ENCODE data around the gene STIM2.

DNA sequence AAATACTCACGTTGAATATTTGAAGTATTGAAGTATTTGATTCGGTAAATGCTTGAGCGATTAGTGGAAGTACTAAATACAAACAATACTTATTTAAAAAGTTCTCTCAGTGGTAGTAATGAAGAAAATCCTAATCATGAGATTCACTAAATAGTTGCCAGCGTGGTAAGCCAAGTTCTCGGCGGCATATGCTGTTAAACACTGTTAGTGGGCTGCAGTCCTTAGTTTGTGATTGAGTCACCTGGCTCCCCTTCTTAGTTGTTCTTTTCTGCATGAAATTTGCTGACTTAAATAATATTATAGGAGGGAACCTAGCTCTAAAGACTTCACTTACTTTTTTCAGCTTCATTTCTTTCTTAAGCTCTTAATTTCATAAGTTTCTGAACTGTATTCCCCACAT, 51.4 kb downstream of the STIM2 start:
- TF ChIP-seq, protein P1, sequence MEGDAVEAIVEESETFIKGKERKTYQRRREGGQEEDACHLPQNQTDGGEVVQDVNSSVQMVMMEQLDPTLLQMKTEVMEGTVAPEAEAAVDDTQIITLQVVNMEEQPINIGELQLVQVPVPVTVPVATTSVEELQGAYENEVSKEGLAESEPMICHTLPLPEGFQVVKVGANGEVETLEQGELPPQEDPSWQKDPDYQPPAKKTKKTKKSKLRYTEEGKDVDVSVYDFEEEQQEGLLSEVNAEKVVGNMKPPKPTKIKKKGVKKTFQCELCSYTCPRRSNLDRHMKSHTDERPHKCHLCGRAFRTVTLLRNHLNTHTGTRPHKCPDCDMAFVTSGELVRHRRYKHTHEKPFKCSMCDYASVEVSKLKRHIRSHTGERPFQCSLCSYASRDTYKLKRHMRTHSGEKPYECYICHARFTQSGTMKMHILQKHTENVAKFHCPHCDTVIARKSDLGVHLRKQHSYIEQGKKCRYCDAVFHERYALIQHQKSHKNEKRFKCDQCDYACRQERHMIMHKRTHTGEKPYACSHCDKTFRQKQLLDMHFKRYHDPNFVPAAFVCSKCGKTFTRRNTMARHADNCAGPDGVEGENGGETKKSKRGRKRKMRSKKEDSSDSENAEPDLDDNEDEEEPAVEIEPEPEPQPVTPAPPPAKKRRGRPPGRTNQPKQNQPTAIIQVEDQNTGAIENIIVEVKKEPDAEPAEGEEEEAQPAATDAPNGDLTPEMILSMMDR (IDR thresholded peaks at IDR 0.05; ENCODE audit: insufficient read depth, low read depth, low read length): no peak
- TF ChIP-seq EZH2 (IDR thresholded peaks at IDR 0.05; ENCODE audit: insufficient read depth, low read length): no peak

All from astrocyte (in vitro differentiated cells and primary cell).